Liver (tissue), 9 donors: ENCODE results near the gene SIRT2. TPM values are rescaled to one million over a fixed set of nuclear protein-coding genes. Genes with fewer than 3 reads are reported as not detected.

Experiments
- DNase-seq: peaks from one replicate; pipeline ENCODE4 v3.0.0-alpha.2; 2017; ENCODE audit warnings: low spot score
- H3K27ac ChIP-seq, 2 donors: one replicate each; pipeline ENCODE4 v1.7.0; 2013; ENCODE audit warnings: inconsistent platforms in 2 of 2, low read length in 2 of 2, control low read depth in 1 of 2, low read depth in 1 of 2, mild to moderate bottlenecking in 1 of 2
- H3K27me3 ChIP-seq, 4 donors: one replicate each; pipeline versions ENCODE4 v1.6.1 to v1.7.0; 2013; ENCODE audit warnings: low read length in 3 of 4, inconsistent platforms in 1 of 4, mild to moderate bottlenecking in 1 of 4, moderate library complexity in 1 of 4; ENCODE audit not compliant: control insufficient read depth in 4 of 4, insufficient read depth in 4 of 4
- H3K36me3 ChIP-seq, 4 donors: one replicate each; pipeline versions ENCODE4 v1.6.1 to v1.7.0; 2013; ENCODE audit warnings: low read length in 3 of 4, mild to moderate bottlenecking in 3 of 4, low read depth in 1 of 4, moderate library complexity in 1 of 4; ENCODE audit not compliant: control insufficient read depth in 4 of 4, insufficient read depth in 3 of 4
- H3K4me1 ChIP-seq, 4 donors: one replicate each; pipeline versions ENCODE4 v1.6.1 to v1.7.0; 2013; ENCODE audit warnings: low read length in 3 of 4, mild to moderate bottlenecking in 3 of 4, moderate library complexity in 1 of 4; ENCODE audit not compliant: control insufficient read depth in 4 of 4, insufficient read depth in 4 of 4
- H3K4me3 ChIP-seq, 3 donors: one replicate each; pipeline versions ENCODE4 v1.6.1 to v1.7.0; 2013; ENCODE audit warnings: low read length in 3 of 3, control low read depth in 1 of 3, low read depth in 1 of 3, mild to moderate bottlenecking in 1 of 3
- H3K9ac ChIP-seq, 2 donors: one replicate each; pipeline ENCODE4 v1.7.0; 2013; ENCODE audit warnings: low read length in 2 of 2, mild to moderate bottlenecking in 2 of 2, moderate library complexity in 2 of 2, control low read depth in 1 of 2, low read depth in 1 of 2
- H3K9me3 ChIP-seq, 4 donors: one replicate each; pipeline versions ENCODE4 v1.6.1 to v1.7.0; 2013; ENCODE audit warnings: low read length in 3 of 4; ENCODE audit not compliant: control insufficient read depth in 4 of 4
- EGR1 ChIP-seq, 2 donors: IDR thresholded peaks; 2 replicates each; pipeline ENCODE4 v1.6.1; 2016 to 2018; ENCODE audit warnings: antibody characterized with exemption in 2 of 2, low read depth in 2 of 2
- FOXA1 ChIP-seq: IDR thresholded peaks from 2 replicates; pipeline ENCODE4 v1.6.1; 2016; ENCODE audit warnings: antibody characterized with exemption
- FOXA2 ChIP-seq: IDR thresholded peaks from 2 replicates; pipeline ENCODE4 v1.6.1; 2016; ENCODE audit warnings: antibody characterized with exemption
- GABPA ChIP-seq, 2 donors: IDR thresholded peaks in 1 of 2; conservative IDR thresholded peaks in 1 of 2; 2 replicates each; pipeline ENCODE4 v1.6.1; 2016; ENCODE audit warnings: antibody characterized with exemption in 2 of 2, mild to moderate bottlenecking in 1 of 2, moderate library complexity in 1 of 2
- HNF4A ChIP-seq, 2 donors: conservative IDR thresholded peaks; 2 replicates each; pipeline ENCODE4 v1.6.1; 2016; ENCODE audit warnings: antibody characterized with exemption in 2 of 2, mild to moderate bottlenecking in 2 of 2
- HNF4G ChIP-seq: IDR thresholded peaks from 2 replicates; pipeline ENCODE4 v1.6.1; 2016; ENCODE audit warnings: antibody characterized with exemption
- MAX ChIP-seq: IDR thresholded peaks from 2 replicates; pipeline ENCODE4 v1.6.1; 2016; ENCODE audit warnings: antibody characterized with exemption
- NR2F2 ChIP-seq: IDR thresholded peaks from 2 replicates; pipeline ENCODE4 v1.6.1; 2016; ENCODE audit warnings: antibody characterized with exemption
- RAD21 ChIP-seq, 2 donors: IDR thresholded peaks; 2 replicates each; pipeline ENCODE4 v1.6.1; 2016; ENCODE audit warnings: antibody characterized with exemption in 2 of 2, mild to moderate bottlenecking in 2 of 2
- RXRA ChIP-seq, 2 donors: IDR thresholded peaks; 2 replicates each; pipeline ENCODE4 v1.6.1; 2017 to 2018; ENCODE audit warnings: antibody characterized with exemption in 2 of 2, mild to moderate bottlenecking in 1 of 2
- SP1 ChIP-seq: IDR thresholded peaks from 2 replicates; pipeline ENCODE4 v1.6.1; 2018; ENCODE audit warnings: antibody characterized with exemption, mild to moderate bottlenecking
- TAF1 ChIP-seq: conservative IDR thresholded peaks from 2 replicates; pipeline ENCODE4 v1.6.1; 2016; ENCODE audit warnings: antibody characterized with exemption, mild to moderate bottlenecking
- YY1 ChIP-seq: IDR thresholded peaks from 2 replicates; pipeline ENCODE4 v1.6.1; 2016; ENCODE audit warnings: antibody characterized with exemption, mild to moderate bottlenecking
- WGBS: extraction: QIAGEN DNeasy Blood & Tissue Kit; methylation state at CpG from one replicate; pipeline ENCODE4 v1.1.7; 2013; 5-methylcytosine and 5-hydroxymethylcytosine counted together
- polyA plus RNA-seq, 2 donors: library from polyadenylated mRNA; stranded (reverse) in 1 of 2; unstranded in 1 of 2; fragments of 200-250 nt in 1 of 2; fragments of >200 nt in 1 of 2; fragmentation: Nextera tagmentation in 1 of 2; extraction: Ambion mirVana in 1 of 2; gene quantifications; one replicate each; pipeline versions ENCODE4 v1.2.1 to v1.2.3, GENCODE V29; 2013 to 2015
- total RNA-seq, 2 donors: library from RNA; depleted of rRNA; stranded (reverse); fragments of >200 nt; gene quantifications; one replicate each; pipeline ENCODE4 v1.2.3, GENCODE V29; 2014
- TF ChIP-seq, protein P1 (sequence below): IDR thresholded peaks from 2 replicates; pipeline ENCODE4 v1.6.1; 2016; ENCODE audit warnings: antibody characterized with exemption
- TF ChIP-seq, protein P2 (sequence below): fragments of 150-350 bp; IDR thresholded peaks from 2 replicates; pipeline ENCODE4 v1.5.1; 2017; ENCODE audit warnings: improper control_type of control experiment, low read depth, low read length; ENCODE audit not compliant: missing input control
- donor health status: healthy.
- donor health status: healthy.
- donor health status: healthy.
- donor health status: healthy.
- donor health status: healthy.

Gene SIRT2
- total and polyA plus RNA-seq, 4 donors = 21.8 to 42.2 (median 26.9) TPM

- Histone ChIP-seq H3K9me3 (no peaks in the 10 kb centered on the region), H3K27me3 (no peaks in the 10 kb centered on the region), H3K4me3 (no peak overlapping the region), H3K27ac (peak overlapping the region in 1 of 2 donors; percentile 17), H3K36me3 (peaks cover 39 to 89% (median 77%) of the 10 kb centered on the region in 4 donors), H3K9ac (peak overlapping the region in 1 of 2 donors; percentile 11), H3K4me1 (peaks cover 22 to 84% (median 75%) of the 10 kb centered on the region in 4 donors)
- DNase-seq = no peak
- TF ChIP-seq HNF4A (conservative IDR thresholded peaks at IDR 0.05) = peak; percentile 27 to 32
- TF ChIP-seq, protein P1, sequence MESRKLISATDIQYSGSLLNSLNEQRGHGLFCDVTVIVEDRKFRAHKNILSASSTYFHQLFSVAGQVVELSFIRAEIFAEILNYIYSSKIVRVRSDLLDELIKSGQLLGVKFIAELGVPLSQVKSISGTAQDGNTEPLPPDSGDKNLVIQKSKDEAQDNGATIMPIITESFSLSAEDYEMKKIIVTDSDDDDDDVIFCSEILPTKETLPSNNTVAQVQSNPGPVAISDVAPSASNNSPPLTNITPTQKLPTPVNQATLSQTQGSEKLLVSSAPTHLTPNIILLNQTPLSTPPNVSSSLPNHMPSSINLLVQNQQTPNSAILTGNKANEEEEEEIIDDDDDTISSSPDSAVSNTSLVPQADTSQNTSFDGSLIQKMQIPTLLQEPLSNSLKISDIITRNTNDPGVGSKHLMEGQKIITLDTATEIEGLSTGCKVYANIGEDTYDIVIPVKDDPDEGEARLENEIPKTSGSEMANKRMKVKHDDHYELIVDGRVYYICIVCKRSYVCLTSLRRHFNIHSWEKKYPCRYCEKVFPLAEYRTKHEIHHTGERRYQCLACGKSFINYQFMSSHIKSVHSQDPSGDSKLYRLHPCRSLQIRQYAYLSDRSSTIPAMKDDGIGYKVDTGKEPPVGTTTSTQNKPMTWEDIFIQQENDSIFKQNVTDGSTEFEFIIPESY = no peak
- TF ChIP-seq GABPA (IDR thresholded peaks at IDR 0.05 in 1 of 2, conservative IDR thresholded peaks at IDR 0.05 in 1 of 2) = no peak
- no peak for TF ChIP-seq YY1
- TF ChIP-seq FOXA1 = no peak
- TF ChIP-seq MAX = no peak
- peak in 1 of 2 donors; percentile 62 for TF ChIP-seq RXRA (IDR thresholded peaks at IDR 0.05)
- no peak for TF ChIP-seq FOXA2
- 73% methylated on average over 19 of the region's 19 CpGs for WGBS
These were observed 57.5 kb downstream of the SIRT2 start for GRCh38 chr19:38841787-38842438.

GRCh38 chr19:38841180-38841766 is 58.1 kb downstream of the SIRT2 start:
- Histone ChIP-seq H3K36me3 (peaks cover 43 to 88% (median 80%) of the 10 kb centered on the region in 4 donors), H3K27ac (peak overlapping the region; percentile 2 to 17), H3K4me1 (peaks cover 24 to 87% (median 79%) of the 10 kb centered on the region in 4 donors), H3K9me3 (no peaks in the 10 kb centered on the region), H3K27me3 (no peaks in the 10 kb centered on the region), H3K9ac (peak overlapping the region in 1 of 2 donors; percentile 11), H3K4me3 (no peak overlapping the region)
- TF ChIP-seq MAX (no peak), RXRA (IDR thresholded peaks at IDR 0.05) (peak in 1 of 2 donors; percentile 16), FOXA1 (no peak), YY1 (peak; percentile 48), SP1 (peak; percentile 33), HNF4A (conservative IDR thresholded peaks at IDR 0.05) (peak; percentile 58 to 67), TAF1 (no peak), HNF4G (peak; percentile 14)
- TF ChIP-seq, protein P1 = no peak
- DNase-seq = no peak
- 83% methylated on average over 12 of the region's 12 CpGs for WGBS

- no peak overlapping the region for H3K27ac ChIP-seq
- no peaks in the 10 kb centered on the region for H3K9me3 ChIP-seq
- H3K9ac ChIP-seq = no peak overlapping the region
- H3K27me3 ChIP-seq = no peaks in the 10 kb centered on the region
- no peak overlapping the region for H3K4me3 ChIP-seq
- DNase-seq = no peak
- H3K4me1 ChIP-seq = peaks cover 27 to 88% (median 82%) of the 10 kb centered on the region in 4 donors
- peaks cover 40 to 85% (median 77%) of the 10 kb centered on the region in 4 donors for H3K36me3 ChIP-seq
- no peak for TF ChIP-seq RXRA (IDR thresholded peaks at IDR 0.05)
- TF ChIP-seq TAF1 = no peak
- no peak for TF ChIP-seq HNF4A (conservative IDR thresholded peaks at IDR 0.05)
- TF ChIP-seq, protein P2, sequence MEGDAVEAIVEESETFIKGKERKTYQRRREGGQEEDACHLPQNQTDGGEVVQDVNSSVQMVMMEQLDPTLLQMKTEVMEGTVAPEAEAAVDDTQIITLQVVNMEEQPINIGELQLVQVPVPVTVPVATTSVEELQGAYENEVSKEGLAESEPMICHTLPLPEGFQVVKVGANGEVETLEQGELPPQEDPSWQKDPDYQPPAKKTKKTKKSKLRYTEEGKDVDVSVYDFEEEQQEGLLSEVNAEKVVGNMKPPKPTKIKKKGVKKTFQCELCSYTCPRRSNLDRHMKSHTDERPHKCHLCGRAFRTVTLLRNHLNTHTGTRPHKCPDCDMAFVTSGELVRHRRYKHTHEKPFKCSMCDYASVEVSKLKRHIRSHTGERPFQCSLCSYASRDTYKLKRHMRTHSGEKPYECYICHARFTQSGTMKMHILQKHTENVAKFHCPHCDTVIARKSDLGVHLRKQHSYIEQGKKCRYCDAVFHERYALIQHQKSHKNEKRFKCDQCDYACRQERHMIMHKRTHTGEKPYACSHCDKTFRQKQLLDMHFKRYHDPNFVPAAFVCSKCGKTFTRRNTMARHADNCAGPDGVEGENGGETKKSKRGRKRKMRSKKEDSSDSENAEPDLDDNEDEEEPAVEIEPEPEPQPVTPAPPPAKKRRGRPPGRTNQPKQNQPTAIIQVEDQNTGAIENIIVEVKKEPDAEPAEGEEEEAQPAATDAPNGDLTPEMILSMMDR = no peak
- TF ChIP-seq MAX = no peak
- TF ChIP-seq HNF4G = no peak
- no peak for TF ChIP-seq EGR1 (IDR thresholded peaks at IDR 0.05; ENCODE audit: low read depth in 2 of 2)
- TF ChIP-seq YY1 = no peak
- TF ChIP-seq, protein P1 = no peak
- no peak for TF ChIP-seq RAD21 (IDR thresholded peaks at IDR 0.05)
- TF ChIP-seq GABPA (IDR thresholded peaks at IDR 0.05 in 1 of 2, conservative IDR thresholded peaks at IDR 0.05 in 1 of 2) = no peak
- no peak for TF ChIP-seq NR2F2
- no peak for TF ChIP-seq FOXA1
- WGBS = 95% methylated on average over 5 of the region's 5 CpGs
These were observed 58.8 kb downstream of the SIRT2 start for GRCh38 chr19:38840583-38840968.
